WERI-Rb-1 (cell line): ENCODE results near the gene STK17B.

Source experiments
- DNase-seq: peaks from one replicate; pipeline ENCODE4 v3.0.0-alpha.2; 2020
- H3K27ac ChIP-seq: fragments of 250-450 bp; sonication (Bioruptor Pico); 2 replicates; pipeline ENCODE4 v1.5.1; 2020; ENCODE audit warnings: mild to moderate bottlenecking, moderate library complexity
- H3K27me3 ChIP-seq: fragments of 250-450 bp; sonication (Bioruptor Pico); 2 replicates; pipeline ENCODE4 v1.5.1; 2021; ENCODE audit warnings: mild to moderate bottlenecking, low read depth, moderate library complexity; ENCODE audit not compliant: insufficient read depth, severe bottlenecking
- H3K36me3 ChIP-seq: fragments of 250-450 bp; sonication (Bioruptor Pico); 2 replicates; pipeline ENCODE4 v1.5.1; 2020; ENCODE audit warnings: mild to moderate bottlenecking, moderate library complexity
- H3K4me3 ChIP-seq: 2 replicates; pipeline ENCODE4 v1.5.1; 2011; ENCODE audit warnings: low read depth, mild to moderate bottlenecking, control low read depth, low read length
- H3K9me3 ChIP-seq: fragments of 250-450 bp; sonication (Bioruptor Pico); 2 replicates; pipeline ENCODE4 v1.5.1; 2021; ENCODE audit warnings: mild to moderate bottlenecking, moderate library complexity; ENCODE audit not compliant: severe bottlenecking
- TF ChIP-seq, protein P1 (sequence below): IDR thresholded peaks from 2 replicates; pipeline ENCODE4 v1.5.1; 2011; ENCODE audit warnings: low read depth, mild to moderate bottlenecking, control low read depth, inconsistent platforms, low read length

STK17B gene

DNA sequence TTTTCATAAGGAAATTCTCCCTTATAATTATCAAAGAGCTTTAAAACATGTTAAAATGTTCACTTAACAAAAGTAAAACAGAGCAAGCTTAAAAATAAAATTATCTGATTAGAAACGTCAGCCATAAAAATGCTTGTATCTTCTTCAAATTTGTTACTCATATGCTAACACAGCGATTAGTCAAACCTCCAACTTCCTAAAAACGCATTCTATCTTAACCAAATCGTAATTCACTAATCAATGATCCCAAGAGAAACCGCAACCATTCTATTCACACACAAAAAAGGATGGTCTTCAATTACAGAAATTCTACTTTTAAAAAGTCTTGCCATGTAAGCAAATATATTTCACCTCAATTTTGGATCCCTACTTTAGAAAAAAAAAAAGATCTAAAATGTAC lies 1.9 kb downstream of the STK17B start:
- Histone ChIP-seq H3K27me3 (no peaks in the 10 kb centered on the region), H3K36me3 (peaks cover 3% of the 10 kb centered on the region; the same call in 1 of the 2 replicates), H3K9me3 (no peaks in the 10 kb centered on the region), H3K4me3 (no peak overlapping the region), H3K27ac (no peak overlapping the region)
- DNase-seq, result no peak
- TF ChIP-seq, protein P1, sequence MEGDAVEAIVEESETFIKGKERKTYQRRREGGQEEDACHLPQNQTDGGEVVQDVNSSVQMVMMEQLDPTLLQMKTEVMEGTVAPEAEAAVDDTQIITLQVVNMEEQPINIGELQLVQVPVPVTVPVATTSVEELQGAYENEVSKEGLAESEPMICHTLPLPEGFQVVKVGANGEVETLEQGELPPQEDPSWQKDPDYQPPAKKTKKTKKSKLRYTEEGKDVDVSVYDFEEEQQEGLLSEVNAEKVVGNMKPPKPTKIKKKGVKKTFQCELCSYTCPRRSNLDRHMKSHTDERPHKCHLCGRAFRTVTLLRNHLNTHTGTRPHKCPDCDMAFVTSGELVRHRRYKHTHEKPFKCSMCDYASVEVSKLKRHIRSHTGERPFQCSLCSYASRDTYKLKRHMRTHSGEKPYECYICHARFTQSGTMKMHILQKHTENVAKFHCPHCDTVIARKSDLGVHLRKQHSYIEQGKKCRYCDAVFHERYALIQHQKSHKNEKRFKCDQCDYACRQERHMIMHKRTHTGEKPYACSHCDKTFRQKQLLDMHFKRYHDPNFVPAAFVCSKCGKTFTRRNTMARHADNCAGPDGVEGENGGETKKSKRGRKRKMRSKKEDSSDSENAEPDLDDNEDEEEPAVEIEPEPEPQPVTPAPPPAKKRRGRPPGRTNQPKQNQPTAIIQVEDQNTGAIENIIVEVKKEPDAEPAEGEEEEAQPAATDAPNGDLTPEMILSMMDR, result no peak

DNA sequence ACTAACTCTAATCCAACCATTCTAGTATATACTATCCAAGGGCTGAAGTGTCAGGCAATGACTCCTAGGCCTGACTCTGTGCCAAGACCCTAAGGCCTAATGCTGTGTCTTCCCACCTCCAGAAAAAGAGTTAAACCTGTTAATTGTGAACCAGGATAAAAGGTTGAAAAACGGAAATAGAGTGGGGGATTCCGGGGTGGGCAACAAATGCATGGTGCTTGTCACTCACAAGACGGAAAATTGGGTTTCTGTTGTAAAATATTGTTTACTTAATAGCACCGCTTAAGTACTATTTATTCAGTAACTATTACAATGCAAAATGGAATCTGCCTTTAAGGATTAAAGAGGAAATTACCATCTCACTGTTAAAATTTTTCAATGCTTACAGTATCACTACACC lies 3.2 kb downstream of the STK17B start:
- no peaks in the 10 kb centered on the region for H3K27me3 ChIP-seq
- peaks cover 3% of the 10 kb centered on the region; the same call in 1 of the 2 replicates for H3K36me3 ChIP-seq
- no peak overlapping the region for H3K4me3 ChIP-seq
- H3K9me3 ChIP-seq, result no peaks in the 10 kb centered on the region
- no peak for DNase-seq
- TF ChIP-seq, protein P1, result no peak
- H3K27ac ChIP-seq, result no peak overlapping the region

DNA sequence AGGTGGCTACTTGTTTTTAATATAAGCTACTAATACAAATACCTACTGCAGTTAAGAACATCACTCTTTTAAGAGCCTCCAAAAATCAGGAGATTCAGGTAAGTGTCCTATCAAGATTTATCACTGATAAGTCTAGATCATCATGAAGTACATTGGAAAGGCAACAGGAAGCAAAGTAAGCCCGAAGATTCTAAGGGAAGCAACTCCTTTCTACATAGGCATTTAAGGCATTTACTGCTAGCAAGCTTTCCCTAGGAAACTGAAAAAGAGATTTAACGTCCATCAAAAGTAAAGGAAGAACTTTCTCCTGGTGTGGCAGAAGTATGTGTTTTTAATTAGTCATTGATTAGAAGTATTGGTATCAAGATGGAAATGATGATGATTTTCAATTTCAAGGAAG lies 3.7 kb downstream of the STK17B start:
- Histone ChIP-seq H3K27ac (no peak overlapping the region), H3K4me3 (no peak overlapping the region), H3K36me3 (peaks cover 7% of the 10 kb centered on the region), H3K27me3 (no peaks in the 10 kb centered on the region), H3K9me3 (no peaks in the 10 kb centered on the region)
- no peak for DNase-seq
- TF ChIP-seq, protein P1, result no peak

DNA sequence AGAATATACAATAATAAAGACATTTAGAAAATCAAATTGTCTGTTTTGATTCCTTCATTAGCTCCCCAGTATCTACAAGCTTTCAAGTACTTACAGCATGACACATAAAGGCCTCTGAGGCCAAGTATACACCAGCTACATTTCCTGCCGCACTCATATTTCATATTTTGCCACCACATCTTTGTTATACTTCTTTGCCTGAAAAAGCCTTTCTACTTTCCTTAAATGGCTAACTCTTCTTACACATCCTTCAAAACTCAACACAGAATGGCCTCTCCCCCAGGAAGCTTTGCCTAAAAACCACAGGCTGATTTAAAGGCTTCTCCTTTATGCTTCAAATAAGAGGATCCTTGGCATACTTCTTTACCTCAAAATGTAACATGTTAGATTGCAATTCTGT lies 4.5 kb downstream of the STK17B start:
- TF ChIP-seq, protein P1, result no peak
- Histone ChIP-seq H3K27ac (no peak overlapping the region), H3K4me3 (no peak overlapping the region), H3K27me3 (no peaks in the 10 kb centered on the region), H3K36me3 (peaks cover 12% of the 10 kb centered on the region), H3K9me3 (no peaks in the 10 kb centered on the region)
- no peak for DNase-seq

DNA sequence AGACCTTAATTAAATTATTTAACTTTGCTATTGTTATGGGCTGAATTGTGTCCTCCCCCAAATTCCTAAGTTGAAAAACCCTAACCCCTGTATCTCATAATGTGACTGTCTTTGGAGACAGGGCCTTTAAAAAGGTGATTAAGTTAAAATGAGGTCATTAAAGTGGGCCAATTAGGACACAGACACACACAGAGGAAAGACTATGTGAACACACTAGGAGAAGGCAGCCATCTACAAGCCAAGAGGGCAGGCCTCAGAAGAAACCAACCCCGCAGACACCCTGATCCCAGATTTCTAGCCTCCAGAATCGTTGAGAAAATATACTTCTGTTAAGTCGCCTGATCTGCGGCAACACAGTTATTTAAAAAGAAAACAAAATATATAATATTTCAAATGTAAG lies 6.4 kb downstream of the STK17B start:
- H3K27ac ChIP-seq, result no peak overlapping the region
- H3K36me3 ChIP-seq, result peaks cover 10% of the 10 kb centered on the region
- DNase-seq, result no peak
- no peaks in the 10 kb centered on the region for H3K9me3 ChIP-seq
- TF ChIP-seq, protein P1, result no peak
- no peaks in the 10 kb centered on the region for H3K27me3 ChIP-seq
- H3K4me3 ChIP-seq, result no peak overlapping the region

DNA sequence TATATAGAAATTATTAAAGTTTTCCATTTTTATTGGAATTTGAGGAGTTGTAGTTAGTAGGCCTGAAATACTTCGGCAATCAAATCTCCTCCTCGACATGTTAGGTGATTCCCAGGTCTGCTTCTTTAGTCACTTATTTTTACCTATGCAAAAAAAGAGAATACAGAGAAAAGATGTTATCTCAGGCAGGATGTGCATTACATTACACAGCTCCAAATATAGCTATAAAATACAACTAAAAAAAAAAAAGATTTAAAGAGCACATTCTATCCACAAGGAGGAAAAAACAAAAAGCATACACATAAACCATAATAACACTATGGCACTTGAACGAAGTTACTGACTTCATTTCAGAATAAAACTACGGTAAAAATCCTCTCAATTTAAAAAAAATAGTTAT lies 8.1 kb downstream of the STK17B start:
- TF ChIP-seq, protein P1, result no peak
- Histone ChIP-seq H3K27ac (no peak overlapping the region), H3K4me3 (no peak overlapping the region), H3K9me3 (no peaks in the 10 kb centered on the region), H3K36me3 (peaks cover 10% of the 10 kb centered on the region), H3K27me3 (no peaks in the 10 kb centered on the region)
- DNase-seq, result no peak
